Endothelial cell of umbilical vein (primary cell): ENCODE results near the gene AP3S2. TPM values are rescaled to one million over a fixed set of nuclear protein-coding genes. Genes with fewer than 3 reads are reported as not detected.

Source experiments
- BruUV-seq: library from RNA; stranded (reverse); fragments of 400-500 nt; replicated peaks from 2 replicates; lab custom pipeline; 2021; lab: Mats Ljungman, UMichigan
- CTCF ChIA-PET: fragments of 300-600, 350-600 bp; sonication (Branson Sonifier 250); formaldehyde crosslinking; loops from one replicate; lab custom pipeline; 2021; ENCODE audit warnings: antibody characterized with exemption, inconsistent platforms; lab: Charles Lee
- POLR2A ChIA-PET: fragments of 300-600, 350-600 bp; sonication (Branson Sonifier 250); formaldehyde crosslinking; loops from one replicate; lab custom pipeline; 2021; ENCODE audit warnings: antibody characterized with exemption, inconsistent platforms; lab: Charles Lee
- DNase-seq: peaks from one replicate; pipeline ENCODE4 v3.0.0-alpha.2; 2011; ENCODE audit warnings: low read depth, low spot score
- FAIRE-seq: peaks from 2 replicates; lab custom pipeline; 2011; peaks lifted over from hg19 to GRCh38; lab: Jason Lieb, UNC
- H2AFZ ChIP-seq: 2 replicates; pipeline ENCODE4 v1.6.0; 2012; ENCODE audit warnings: low read depth, low read length, control low read depth, inconsistent platforms
- H3K27ac ChIP-seq: 2 replicates; pipeline ENCODE4 v1.5.1; 2011; ENCODE audit warnings: low read depth, mild to moderate bottlenecking, control low read depth, low read length, moderate library complexity; ENCODE audit not compliant: insufficient read depth
- H3K27me3 ChIP-seq, 2 experiments: 2 replicates each; pipeline versions ENCODE4 v1.6.0 to v1.6.1; 2011; ENCODE audit warnings: low read length in 2 of 2, mixed read lengths in 1 of 2; ENCODE audit not compliant: control insufficient read depth in 2 of 2, insufficient read depth in 2 of 2
- H3K36me3 ChIP-seq, 2 experiments: 2 replicates in 1 of 2; 3 replicates in 1 of 2; pipeline ENCODE4 v1.5.1; 2011; ENCODE audit warnings: low read length in 2 of 2, mild to moderate bottlenecking in 1 of 2, moderate library complexity in 1 of 2; ENCODE audit not compliant: control insufficient read depth in 2 of 2, insufficient read depth in 2 of 2; ENCODE audit errors: extremely low read depth in 1 of 2
- H3K4me1 ChIP-seq: 3 replicates; pipeline ENCODE4 v1.5.1; 2011; ENCODE audit warnings: mild to moderate bottlenecking, low read length; ENCODE audit not compliant: control insufficient read depth, insufficient read depth; ENCODE audit errors: extremely low read depth
- H3K4me2 ChIP-seq: 2 replicates; pipeline ENCODE4 v1.6.1; 2011; ENCODE audit warnings: low read length, control low read depth, mixed read lengths; ENCODE audit not compliant: insufficient read depth
- H3K4me3 ChIP-seq, 3 experiments: fragments of 200-600 bp in 1 of 3; sonication (generic), shearing (Covaris generic) in 1 of 3; replicated peaks in 1 of 3; 2 replicates each; pipeline ENCODE4 v1.5.1; 2011 to 2016; ENCODE audit warnings: control low read depth in 3 of 3, low read length in 3 of 3, mild to moderate bottlenecking in 2 of 3, inconsistent platforms in 1 of 3, low read depth in 1 of 3, moderate library complexity in 1 of 3; ENCODE audit not compliant: insufficient read depth in 1 of 3
- H3K79me2 ChIP-seq: 2 replicates; pipeline ENCODE4 v1.6.0; 2012; ENCODE audit warnings: low read length, inconsistent platforms; ENCODE audit not compliant: control insufficient read depth, insufficient read depth
- H3K9ac ChIP-seq: replicated peaks from 2 replicates; pipeline ENCODE3; 2011; ENCODE audit warnings: low read length, control low read depth; ENCODE audit not compliant: insufficient read depth; ENCODE audit errors: extremely low read depth
- H3K9me1 ChIP-seq: replicated peaks from 3 replicates; pipeline ENCODE4 v1.6.0; 2011; ENCODE audit warnings: mild to moderate bottlenecking, low read length; ENCODE audit not compliant: control insufficient read depth, insufficient read depth; ENCODE audit errors: extremely low read depth
- H3K9me3 ChIP-seq: replicated peaks from 2 replicates; pipeline ENCODE4 v1.5.1; 2012; ENCODE audit warnings: low read length, inconsistent platforms; ENCODE audit not compliant: control insufficient read depth, insufficient read depth
- H4K20me1 ChIP-seq: replicated peaks from 2 replicates; pipeline ENCODE3; 2011; ENCODE audit warnings: mild to moderate bottlenecking, low read length; ENCODE audit not compliant: control insufficient read depth, insufficient read depth; ENCODE audit errors: extremely low read depth
- EZH2 ChIP-seq: IDR thresholded peaks from 2 replicates; pipeline ENCODE4 v1.6.1; 2012; ENCODE audit warnings: borderline replicate concordance, low read depth, mild to moderate bottlenecking, moderate library complexity, low read length, inconsistent platforms; ENCODE audit not compliant: severe bottlenecking
- FOS ChIP-seq: IDR thresholded peaks from 2 replicates; pipeline ENCODE4 v1.6.1; 2011; ENCODE audit warnings: mild to moderate bottlenecking, low read length, moderate library complexity, borderline replicate concordance; ENCODE audit not compliant: insufficient read depth
- GATA2 ChIP-seq: IDR thresholded peaks from 2 replicates; pipeline ENCODE4 v1.7.0; 2011; ENCODE audit warnings: low read depth, mild to moderate bottlenecking, moderate library complexity, mixed read lengths, low read length; ENCODE audit not compliant: insufficient read length, insufficient read depth
- JUN ChIP-seq: IDR thresholded peaks from 2 replicates; pipeline ENCODE4 v1.6.1; 2011; ENCODE audit warnings: borderline replicate concordance, low read depth; ENCODE audit not compliant: insufficient read length, insufficient read depth
- MYC ChIP-seq: IDR thresholded peaks from one replicate; pipeline ENCODE4 v1.6.1; 2011; ENCODE audit warnings: mild to moderate bottlenecking, low read depth, low read length
- POLR2A ChIP-seq: IDR thresholded peaks from 2 replicates; pipeline ENCODE4 v1.6.1; 2012; ENCODE audit warnings: low read depth, mild to moderate bottlenecking, control low read depth, low read length
- POLR2AphosphoS5 ChIP-seq: IDR thresholded peaks from 2 replicates; pipeline ENCODE4 v1.6.1; 2012; ENCODE audit warnings: low read depth, mild to moderate bottlenecking, control low read depth, low read length, moderate library complexity; ENCODE audit not compliant: insufficient read depth
- dilution Hi-C: fragments of 300-500 bp; cut with MboI; formaldehyde crosslinking; loops from one replicate; pipeline ENCODE4 v1.15.0; 2019; ENCODE audit warnings: low sequenced_read_pairs; ENCODE audit not compliant: extremely low pct_ligation_motif_present
- intact Hi-C: fragments of 100-400 bp; cut with micrococcal nuclease; formaldehyde crosslinking; loops from one replicate; pipeline ENCODE4 v1.10.0; 2022
- polyA plus RNA-seq, 4 experiments: library from polyadenylated mRNA; depleted of rRNA in 3 of 4; stranded (reverse) in 3 of 4; unstranded in 1 of 4; fragments of >200 nt; gene quantifications; 2 replicates each; pipeline versions ENCODE4 v1.2.1 to v1.2.3, GENCODE V29; 2011 to 2012; ENCODE audit warnings: missing spikeins in 1 of 4
- total RNA-seq: library from RNA; stranded (reverse); gene quantifications from 2 replicates; pipeline ENCODE4 v1.2.3, GENCODE V29; 2021
- TF ChIP-seq, protein P1 (sequence below), 2 donors: IDR thresholded peaks; 1 replicate in 1 of 2; 2 replicates in 1 of 2; pipeline ENCODE4 v1.5.1; 2011; ENCODE audit warnings: low read length in 2 of 2, mild to moderate bottlenecking in 2 of 2, moderate library complexity in 2 of 2, control low read depth in 1 of 2, inconsistent platforms in 1 of 2, low read depth in 1 of 2; ENCODE audit not compliant: insufficient read depth in 1 of 2; ENCODE audit errors: extremely low read depth in 1 of 2
- TF ChIP-seq, protein P2 (sequence below): IDR thresholded peaks from 2 replicates; pipeline ENCODE4 v1.6.1; 2011; ENCODE audit not compliant: insufficient read depth, insufficient read length

Gene AP3S2
- total and polyA plus RNA-seq, 2 donors (not counting 3 experiments of a cell fraction or from before 2014, with no cell fraction given) = 14.6 to 31.1 TPM

DNA sequence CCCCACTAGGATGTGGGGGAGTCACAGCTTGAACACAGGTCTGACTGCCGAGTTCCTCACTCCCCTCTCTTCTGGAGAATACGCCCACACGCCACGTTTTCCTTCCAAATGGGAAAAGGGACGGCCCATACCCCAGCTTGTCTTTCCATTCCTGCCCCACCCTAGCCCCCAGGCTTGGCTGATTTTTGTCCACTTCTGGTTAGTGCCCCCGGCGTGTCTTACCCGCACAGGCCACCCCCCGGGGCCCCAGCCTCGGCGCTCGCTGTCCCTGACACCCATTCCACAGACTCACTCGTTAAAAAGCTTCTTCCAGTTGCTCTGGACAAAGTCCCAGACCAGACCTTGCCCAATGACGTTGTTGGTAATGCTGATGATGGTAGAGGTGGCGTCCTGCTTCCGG is 103.1 kb downstream of the AP3S2 start:
- no peaks in the 10 kb centered on the region for H3K9me3 ChIP-seq
- H3K9ac ChIP-seq = no peak overlapping the region
- DNase-seq = no peak
- no peak overlapping the region for H3K27ac ChIP-seq
- peaks cover 2% of the 10 kb centered on the region for H3K79me2 ChIP-seq
- BruUV-seq = no TSS peak
- intact Hi-C loops (no loop called here), dilution Hi-C loops (no loop called here)
- no peak overlapping the region for H3K4me2 ChIP-seq
- no peaks in the 10 kb centered on the region for H3K9me1 ChIP-seq
- H3K36me3 ChIP-seq = peaks cover 4 to 28% of the 10 kb centered on the region in 2 experiments
- no peak overlapping the region for H3K4me3 ChIP-seq
- ChIA-PET CTCF (interaction anchor here (1.3 to 1.6 kb wide), 2 partner anchors 10 to 84 kb away, joined by 3 to 4 read pairs; no protein-coding TSS in a partner anchor), POLR2A (interaction anchor here (0.6 kb wide), 1 partner anchor 24 kb away, joined by 3 read pairs; the partner anchor contains the start of gene ANPEP)
- no peaks in the 10 kb centered on the region for H3K27me3 ChIP-seq
- no peak for FAIRE-seq
- no peak overlapping the region for H2AFZ ChIP-seq
- H4K20me1 ChIP-seq = no peaks in the 10 kb centered on the region
- H3K4me1 ChIP-seq = peaks cover 13% of the 10 kb centered on the region
- TF ChIP-seq, protein P1, sequence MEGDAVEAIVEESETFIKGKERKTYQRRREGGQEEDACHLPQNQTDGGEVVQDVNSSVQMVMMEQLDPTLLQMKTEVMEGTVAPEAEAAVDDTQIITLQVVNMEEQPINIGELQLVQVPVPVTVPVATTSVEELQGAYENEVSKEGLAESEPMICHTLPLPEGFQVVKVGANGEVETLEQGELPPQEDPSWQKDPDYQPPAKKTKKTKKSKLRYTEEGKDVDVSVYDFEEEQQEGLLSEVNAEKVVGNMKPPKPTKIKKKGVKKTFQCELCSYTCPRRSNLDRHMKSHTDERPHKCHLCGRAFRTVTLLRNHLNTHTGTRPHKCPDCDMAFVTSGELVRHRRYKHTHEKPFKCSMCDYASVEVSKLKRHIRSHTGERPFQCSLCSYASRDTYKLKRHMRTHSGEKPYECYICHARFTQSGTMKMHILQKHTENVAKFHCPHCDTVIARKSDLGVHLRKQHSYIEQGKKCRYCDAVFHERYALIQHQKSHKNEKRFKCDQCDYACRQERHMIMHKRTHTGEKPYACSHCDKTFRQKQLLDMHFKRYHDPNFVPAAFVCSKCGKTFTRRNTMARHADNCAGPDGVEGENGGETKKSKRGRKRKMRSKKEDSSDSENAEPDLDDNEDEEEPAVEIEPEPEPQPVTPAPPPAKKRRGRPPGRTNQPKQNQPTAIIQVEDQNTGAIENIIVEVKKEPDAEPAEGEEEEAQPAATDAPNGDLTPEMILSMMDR (IDR thresholded peaks at IDR 0.05; ENCODE audit: extremely low read depth in 1 of 2, insufficient read depth in 1 of 2, low read depth in 1 of 2, low read length in 2 of 2) = no peak
- no peak for TF ChIP-seq GATA2
- TF ChIP-seq POLR2A = no peak

DNA sequence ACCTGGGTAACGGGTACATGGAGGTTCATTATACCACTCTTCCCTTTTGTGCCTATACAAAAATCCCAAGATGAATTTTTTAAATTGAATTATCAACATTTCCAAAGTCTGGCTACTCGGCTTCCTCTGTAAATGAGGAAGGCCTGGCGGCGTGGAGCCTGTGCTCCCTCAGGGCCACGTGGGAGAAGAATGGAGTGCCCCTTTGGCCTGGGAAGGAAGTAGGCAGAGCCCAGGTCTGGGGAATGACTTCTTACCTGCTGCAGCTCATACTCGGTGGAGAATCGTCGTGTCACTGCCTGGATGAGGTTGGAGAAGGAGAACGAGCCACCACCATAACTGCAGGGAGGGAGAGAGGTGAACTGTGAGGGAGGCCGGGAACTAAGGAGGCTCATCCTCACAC is 103.6 kb downstream of the AP3S2 start:
- TF ChIP-seq POLR2A (no peak), POLR2AphosphoS5 (no peak), FOS (no peak), GATA2 (no peak), EZH2 (no peak), JUN (no peak), MYC (no peak)
- TF ChIP-seq, protein P1 (IDR thresholded peaks at IDR 0.05; ENCODE audit: extremely low read depth in 1 of 2, insufficient read depth in 1 of 2, low read depth in 1 of 2, low read length in 2 of 2) = no peak
- TF ChIP-seq, protein P2, sequence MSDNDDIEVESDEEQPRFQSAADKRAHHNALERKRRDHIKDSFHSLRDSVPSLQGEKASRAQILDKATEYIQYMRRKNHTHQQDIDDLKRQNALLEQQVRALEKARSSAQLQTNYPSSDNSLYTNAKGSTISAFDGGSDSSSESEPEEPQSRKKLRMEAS = no peak
- POLR2A ChIA-PET = no interaction called here
- FAIRE-seq = no peak
- Histone ChIP-seq H3K4me2 (no peak overlapping the region), H3K9me1 (no peaks in the 10 kb centered on the region), H3K4me3 (no peak overlapping the region), H4K20me1 (no peaks in the 10 kb centered on the region), H2AFZ (no peak overlapping the region), H3K36me3 (peaks cover 6 to 29% of the 10 kb centered on the region in 2 experiments), H3K79me2 (peaks cover 2% of the 10 kb centered on the region), H3K9me3 (no peaks in the 10 kb centered on the region), H3K9ac (no peak overlapping the region), H3K4me1 (peaks cover 8% of the 10 kb centered on the region), H3K27me3 (no peaks in the 10 kb centered on the region), H3K27ac (no peak overlapping the region)
- BruUV-seq = no TSS peak
- dilution Hi-C loops (no loop called here), intact Hi-C loops (no loop called here)
- CTCF ChIA-PET = interaction anchor here (1.3 to 1.6 kb wide), 2 partner anchors 9 to 85 kb away, joined by 3 to 4 read pairs; no protein-coding TSS in a partner anchor
- DNase-seq = no peak
